HepG2 (cell line): ENCODE results near the gene ISY1. TPM values are rescaled to one million over a fixed set of nuclear protein-coding genes. Genes with fewer than 3 reads are reported as not detected.

ENCODE experiments used
- ASH2L ChIP-seq: fragments of 300-600, 200-600 bp; sonication (generic); IDR thresholded peaks from 2 replicates; pipeline ENCODE4 v1.7.0; 2017; ENCODE audit warnings: low read depth, mild to moderate bottlenecking, moderate library complexity, mixed read lengths, low read length; ENCODE audit not compliant: insufficient read length
- SNAPC4 ChIP-seq: sonication (generic); formaldehyde crosslinking; IDR thresholded peaks from 2 replicates; pipeline ENCODE4 v1.4.0; 2020; ENCODE audit warnings: mild to moderate bottlenecking, missing genetic modification reagents
- ZNF512B ChIP-seq: sonication (generic); formaldehyde crosslinking; IDR thresholded peaks from 2 replicates; pipeline ENCODE4 v1.5.1; 2020; ENCODE audit warnings: missing genetic modification reagents, mild to moderate bottlenecking, borderline replicate concordance
- polyA plus RNA-seq, 8 experiments: library from polyadenylated mRNA; depleted of rRNA in 3 of 8; stranded (reverse) in 7 of 8; unstranded in 1 of 8; fragments of >200 nt; fragmentation: Illumina TruSeq in 4 of 8; extraction: Trizol in 4 of 8; gene quantifications; 2 replicates each; pipeline versions ENCODE4 v1.2.1 to v1.2.3, GENCODE V29; 2011 to 2016; ENCODE audit warnings: low read depth in 4 of 8, missing spikeins in 1 of 8, mixed read lengths in 1 of 8; ENCODE audit not compliant: insufficient read depth in 1 of 8
- total RNA-seq, 5 experiments: library from RNA; depleted of rRNA; stranded (reverse); fragments of >200 nt; fragmentation: Illumina TruSeq; extraction: Trizol; gene quantifications; 2 replicates each; pipeline ENCODE4 v1.2.3, GENCODE V29; 2016; ENCODE audit warnings: low read depth in 1 of 5

The ISY1 gene
- total and polyA plus RNA-seq, 2 of the 13 experiments (the other 11 are each of a cell fraction or from before 2014, with no cell fraction given): 21.0 to 39.1 TPM

- TF ChIP-seq SNAPC4 (CRISPR knock-in tag) (no peak), ASH2L (no peak), ZNF512B (CRISPR knock-in tag) (no peak)
These were observed 32.3 kb downstream of the ISY1 start (continued) for GRCh38 chr3:129128357-129129155.
